OCI-LY1 (cell line): Measurements from ENCODE around the gene CLEC4F.
"Not testable (repeated sequence)": the region's sequence is repeated elsewhere in the genome, so short reads cannot be mapped to it uniquely, and the experiment has no call there.

Experiments
- H2AFZ ChIP-seq: fragments of 200-600 bp; sonication (generic), shearing (Covaris generic); 2 replicates; pipeline ENCODE4 v1.6.0; 2014; ENCODE audit warnings: antibody characterized with exemption, mild to moderate bottlenecking, low read length
- H3F3A ChIP-seq: fragments of 200-600 bp; sonication (generic), shearing (Covaris generic); 2 replicates; pipeline ENCODE4 v1.6.0; 2014; ENCODE audit warnings: mild to moderate bottlenecking, antibody characterized with exemption, low read length, moderate library complexity; ENCODE audit not compliant: insufficient read depth
- H3K27ac ChIP-seq: fragments of 200-600 bp; sonication (generic); 2 replicates; pipeline ENCODE4 v1.5.1; 2014; ENCODE audit warnings: low read length, mixed run types, mild to moderate bottlenecking, low read depth; ENCODE audit not compliant: poor library complexity, severe bottlenecking
- H3K27me3 ChIP-seq: fragments of 200-600 bp; sonication (generic); 2 replicates; pipeline ENCODE4 v1.6.0; 2014; ENCODE audit warnings: antibody characterized with exemption, mild to moderate bottlenecking, low read length, moderate library complexity; ENCODE audit not compliant: insufficient read depth
- H3K36me3 ChIP-seq: fragments of 200-600 bp; sonication (generic); 2 replicates; pipeline ENCODE4 v1.6.1; 2014; ENCODE audit warnings: mild to moderate bottlenecking, antibody characterized with exemption, low read length, moderate library complexity, mixed read lengths; ENCODE audit not compliant: insufficient read depth
- H3K4me1 ChIP-seq: fragments of 200-600 bp; sonication (generic); 2 replicates; pipeline ENCODE4 v1.5.1; 2014; ENCODE audit warnings: mild to moderate bottlenecking, low read length, moderate library complexity; ENCODE audit not compliant: insufficient read depth, severe bottlenecking
- H3K4me2 ChIP-seq: fragments of 200-600 bp; sonication (generic), shearing (Covaris generic); 2 replicates; pipeline ENCODE4 v1.6.1; 2014; ENCODE audit warnings: low read length
- H3K4me3 ChIP-seq: fragments of 200-600 bp; sonication (generic); 2 replicates; pipeline ENCODE4 v1.5.1; 2014; ENCODE audit warnings: low read length, low read depth, mild to moderate bottlenecking, mixed read lengths; ENCODE audit not compliant: poor library complexity, severe bottlenecking
- H3K79me2 ChIP-seq: fragments of 200-600 bp; shearing (Covaris generic); 2 replicates; pipeline ENCODE4 v1.6.1; 2016; ENCODE audit warnings: mixed run types, low read length, mixed read lengths; ENCODE audit not compliant: insufficient read depth
- H3K9ac ChIP-seq: fragments of 200-600 bp; sonication (generic), shearing (Covaris generic); 2 replicates; pipeline ENCODE4 v1.6.1; 2014; ENCODE audit warnings: mild to moderate bottlenecking, low read length, mixed read lengths
- H3K9me2 ChIP-seq: fragments of 200-600 bp; sonication (generic), shearing (Covaris generic); 2 replicates; pipeline ENCODE4 v1.6.1; 2014; ENCODE audit warnings: low read depth, mild to moderate bottlenecking, low read length, mixed read lengths
- H3K9me3 ChIP-seq: fragments of 200-600 bp; shearing (Covaris generic); 2 replicates; pipeline ENCODE4 v1.6.1; 2014; ENCODE audit warnings: low read length, mixed read lengths
- H4K20me1 ChIP-seq: fragments of 200-600 bp; sonication (generic), shearing (Covaris generic); 2 replicates; pipeline ENCODE4 v1.6.0; 2016; ENCODE audit warnings: mild to moderate bottlenecking, low read length; ENCODE audit not compliant: insufficient read depth
- EZH2 ChIP-seq: fragments of 200-600 bp; sonication (generic), shearing (Covaris generic); IDR thresholded peaks from 2 replicates; pipeline ENCODE4 v1.8.0; 2017; ENCODE audit warnings: borderline replicate concordance, mixed run types, mild to moderate bottlenecking, antibody characterized with exemption, low read length, moderate library complexity, mixed read lengths
- TF ChIP-seq, protein P1 (sequence below): fragments of 200-600 bp; sonication (generic), shearing (Covaris generic); IDR thresholded peaks from 2 replicates; pipeline ENCODE4 v1.5.1; 2017; ENCODE audit warnings: mild to moderate bottlenecking, antibody characterized with exemption, low read length, moderate library complexity, mixed read lengths

CLEC4F gene

DNA sequence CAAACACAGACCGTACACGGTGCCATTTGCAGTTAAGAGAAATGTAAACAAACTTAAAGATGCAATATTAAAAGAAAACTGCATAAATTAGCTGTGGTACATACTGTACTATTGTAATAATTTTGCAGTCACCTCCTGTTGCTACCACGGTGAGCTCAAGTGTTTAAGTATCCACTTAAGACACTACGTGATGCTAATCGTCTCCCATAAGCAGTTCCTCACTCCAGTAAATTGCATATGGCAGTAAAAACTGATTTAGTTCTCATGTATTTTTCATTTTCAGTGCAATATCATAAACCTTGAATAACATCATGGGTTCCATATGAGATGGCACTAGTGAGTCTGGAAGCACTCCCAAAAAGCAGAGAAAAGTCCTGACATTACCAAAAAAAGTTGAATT, 14.4 kb downstream of the CLEC4F start:
- no peak overlapping the region for H2AFZ ChIP-seq
- no peak overlapping the region for H3K27ac ChIP-seq
- H3F3A ChIP-seq = no peaks in the 10 kb centered on the region
- no peaks in the 10 kb centered on the region for H3K9me3 ChIP-seq
- H3K4me3 ChIP-seq = no peak overlapping the region
- H3K27me3 ChIP-seq = no peaks in the 10 kb centered on the region
- no peaks in the 10 kb centered on the region for H3K79me2 ChIP-seq
- H3K4me1 ChIP-seq = no peaks in the 10 kb centered on the region
- H3K9me2 ChIP-seq = no peaks in the 10 kb centered on the region
- H3K9ac ChIP-seq = no peak overlapping the region
- TF ChIP-seq, protein P1, sequence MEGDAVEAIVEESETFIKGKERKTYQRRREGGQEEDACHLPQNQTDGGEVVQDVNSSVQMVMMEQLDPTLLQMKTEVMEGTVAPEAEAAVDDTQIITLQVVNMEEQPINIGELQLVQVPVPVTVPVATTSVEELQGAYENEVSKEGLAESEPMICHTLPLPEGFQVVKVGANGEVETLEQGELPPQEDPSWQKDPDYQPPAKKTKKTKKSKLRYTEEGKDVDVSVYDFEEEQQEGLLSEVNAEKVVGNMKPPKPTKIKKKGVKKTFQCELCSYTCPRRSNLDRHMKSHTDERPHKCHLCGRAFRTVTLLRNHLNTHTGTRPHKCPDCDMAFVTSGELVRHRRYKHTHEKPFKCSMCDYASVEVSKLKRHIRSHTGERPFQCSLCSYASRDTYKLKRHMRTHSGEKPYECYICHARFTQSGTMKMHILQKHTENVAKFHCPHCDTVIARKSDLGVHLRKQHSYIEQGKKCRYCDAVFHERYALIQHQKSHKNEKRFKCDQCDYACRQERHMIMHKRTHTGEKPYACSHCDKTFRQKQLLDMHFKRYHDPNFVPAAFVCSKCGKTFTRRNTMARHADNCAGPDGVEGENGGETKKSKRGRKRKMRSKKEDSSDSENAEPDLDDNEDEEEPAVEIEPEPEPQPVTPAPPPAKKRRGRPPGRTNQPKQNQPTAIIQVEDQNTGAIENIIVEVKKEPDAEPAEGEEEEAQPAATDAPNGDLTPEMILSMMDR = no peak
- TF ChIP-seq EZH2 = no peak
- no peaks in the 10 kb centered on the region for H3K36me3 ChIP-seq
- no peak overlapping the region for H3K4me2 ChIP-seq
- no peaks in the 10 kb centered on the region for H4K20me1 ChIP-seq

DNA sequence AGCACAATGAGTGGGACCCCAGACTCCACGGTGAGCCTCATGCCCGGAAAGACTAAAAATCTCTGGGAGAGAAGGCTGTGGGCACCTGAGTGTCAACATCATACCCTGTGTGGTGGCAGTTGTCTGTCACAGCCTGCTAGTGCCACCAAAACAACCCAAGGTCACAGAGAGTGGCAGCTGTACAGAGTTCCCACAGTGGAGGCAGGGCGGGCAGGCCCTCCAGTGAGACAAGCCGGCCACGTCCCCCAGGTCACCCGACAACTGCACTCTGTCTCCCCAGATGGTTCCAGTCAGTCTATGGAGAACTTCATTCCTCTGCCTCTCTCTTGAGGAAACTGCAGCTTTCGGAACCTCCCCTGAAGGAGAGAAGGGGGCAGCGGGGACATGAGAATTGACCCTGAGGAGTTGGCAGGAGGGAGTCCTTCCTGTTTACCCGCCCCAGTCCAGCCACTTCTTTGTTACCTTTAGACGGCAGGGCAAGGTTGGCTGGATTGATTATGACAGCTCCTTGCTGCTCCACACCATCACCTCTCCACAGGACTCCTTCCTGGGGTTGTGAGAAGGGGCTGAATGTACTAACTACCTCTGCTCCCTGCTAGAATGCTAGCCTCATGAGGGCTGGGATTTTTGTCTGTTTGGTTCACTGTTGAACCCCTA, 18.7 kb downstream of the CLEC4F start:
- H3K4me1 ChIP-seq = no peaks in the 10 kb centered on the region
- no peak overlapping the region for H3K4me3 ChIP-seq
- no peak overlapping the region for H2AFZ ChIP-seq
- no peaks in the 10 kb centered on the region for H4K20me1 ChIP-seq
- no peak overlapping the region for H3K27ac ChIP-seq
- H3K9me2 ChIP-seq = no peaks in the 10 kb centered on the region
- H3K4me2 ChIP-seq = no peak overlapping the region
- no peaks in the 10 kb centered on the region for H3F3A ChIP-seq
- no peaks in the 10 kb centered on the region for H3K79me2 ChIP-seq
- no peak overlapping the region for H3K9ac ChIP-seq
- no peaks in the 10 kb centered on the region; the same call in 1 of the 2 replicates for H3K27me3 ChIP-seq
- TF ChIP-seq, protein P1 = no peak
- TF ChIP-seq EZH2 = no peak
- H3K36me3 ChIP-seq = no peaks in the 10 kb centered on the region
- no peaks in the 10 kb centered on the region for H3K9me3 ChIP-seq

DNA sequence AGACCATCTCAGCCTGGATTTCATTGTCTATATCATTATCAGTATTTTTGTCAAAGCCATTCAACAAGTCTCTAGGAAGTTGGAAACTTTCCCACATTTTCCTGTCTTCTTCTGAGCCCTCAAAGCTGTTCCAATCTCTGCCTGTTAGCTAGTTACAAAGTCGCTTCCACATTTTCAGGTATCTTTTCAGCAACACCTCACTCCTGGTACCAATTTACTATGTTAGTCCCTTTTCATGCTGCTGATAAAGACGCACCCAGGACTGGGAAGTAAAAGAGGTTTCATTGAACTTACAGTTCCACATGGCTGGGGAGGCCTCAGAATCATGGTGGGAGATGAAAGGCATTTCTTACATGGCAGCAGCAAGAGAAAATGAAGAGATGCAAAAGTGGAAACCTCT, 20.7 kb downstream of the CLEC4F start:
- Histone ChIP-seq H3K27me3 (no peaks in the 10 kb centered on the region; the same call in 1 of the 2 replicates), H3K4me2 (no peak overlapping the region), H3K27ac (no peak overlapping the region), H2AFZ (no peak overlapping the region), H3K9me3 (no peaks in the 10 kb centered on the region), H3K4me3 (no peak overlapping the region), H3K4me1 (no peaks in the 10 kb centered on the region), H3F3A (no peaks in the 10 kb centered on the region), H3K9me2 (no peaks in the 10 kb centered on the region), H3K36me3 (no peaks in the 10 kb centered on the region), H3K9ac (no peak overlapping the region), H4K20me1 (no peaks in the 10 kb centered on the region), H3K79me2 (no peaks in the 10 kb centered on the region)
- TF ChIP-seq, protein P1 = no peak
- no peak for TF ChIP-seq EZH2

DNA sequence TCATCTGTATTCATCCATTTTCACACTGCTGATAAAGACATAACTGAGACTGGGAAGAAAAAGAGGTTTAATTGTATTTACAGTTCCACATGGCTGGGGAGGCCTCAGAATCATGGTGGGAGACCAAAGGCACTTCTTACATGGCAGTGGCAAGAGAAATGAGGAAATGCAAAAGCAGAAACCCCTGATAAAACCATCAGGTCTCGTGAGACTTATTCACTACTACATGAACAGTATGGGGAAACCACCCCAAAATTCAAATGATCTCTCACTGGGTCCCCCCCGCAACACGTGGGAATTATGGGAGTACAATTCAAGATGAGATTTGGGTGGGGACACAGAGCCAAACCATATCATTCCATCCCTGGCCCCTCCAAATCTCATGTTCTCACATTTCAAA, 22.4 kb downstream of the CLEC4F start:
- not testable (repeated sequence) for H3K9me3 ChIP-seq, H3F3A ChIP-seq, H3K4me2 ChIP-seq, H4K20me1 ChIP-seq, H3K9ac ChIP-seq, H3K79me2 ChIP-seq, H3K9me2 ChIP-seq, H2AFZ ChIP-seq, H3K27me3 ChIP-seq, H3K27ac ChIP-seq, H3K4me3 ChIP-seq, H3K4me1 ChIP-seq, H3K36me3 ChIP-seq
